GM04504 (cell line): Measurements from ENCODE around the gene SFPQ.
"Not testable (repeated sequence)": the region's sequence is repeated elsewhere in the genome, so short reads cannot be mapped to it uniquely, and the experiment has no call there.

ENCODE experiments used
- DNase-seq: peaks from one replicate; pipeline ENCODE4 v3.0.0-alpha.2; 2012; ENCODE audit warnings: low read depth

The SFPQ gene

DNA sequence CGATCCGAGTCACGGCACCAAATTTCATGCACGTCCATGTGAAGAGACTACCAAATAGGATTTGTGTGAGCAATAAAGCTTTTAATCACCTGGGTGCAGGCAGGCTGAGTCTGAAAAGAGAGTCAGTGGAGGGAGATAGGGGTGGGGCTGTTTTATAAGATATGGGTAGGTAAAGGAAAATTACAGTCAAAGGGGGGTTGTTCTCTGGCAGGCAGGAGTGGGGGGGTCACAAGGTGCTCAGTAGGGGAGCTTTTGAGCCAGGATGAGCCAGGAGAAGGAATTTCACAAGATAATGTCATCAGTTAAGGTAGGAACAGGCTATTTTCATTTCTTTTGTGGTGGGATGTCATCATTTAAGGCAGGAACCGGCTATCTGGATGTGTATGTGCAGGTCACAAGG lies 55.4 kb downstream of the SFPQ start:
- not testable (repeated sequence) for DNase-seq

DNA sequence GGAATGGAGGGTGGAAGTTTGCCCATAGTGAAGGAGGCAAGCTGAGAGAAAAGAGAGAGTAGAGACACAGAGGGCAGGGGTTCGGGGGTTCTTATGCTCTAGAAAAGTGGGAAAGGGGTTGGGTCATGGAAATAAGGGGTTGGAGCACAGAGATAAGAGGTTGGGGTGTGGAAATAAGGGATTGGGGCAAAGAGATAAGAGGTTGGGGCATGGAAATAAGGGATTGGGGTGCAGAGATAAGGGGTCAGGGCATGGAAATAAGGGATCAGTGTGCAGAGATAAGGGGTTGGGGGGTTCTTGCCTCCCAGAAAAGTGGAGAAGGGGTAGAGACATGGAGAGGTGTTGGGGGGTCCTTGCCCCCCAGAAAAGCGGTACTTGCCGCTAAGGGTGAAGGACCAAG lies 56.2 kb downstream of the SFPQ start:
- DNase-seq: no peak
